Stomach (tissue), 9 donors: Measurements from ENCODE around the gene BCL2. TPM values are rescaled to one million over a fixed set of nuclear protein-coding genes. Genes with fewer than 3 reads are reported as not detected.
A peak's percentile ranks its signal among the peaks of the same experiment; 100 is the strongest.

Source experiments
- DNase-seq, 2 donors: peaks; one replicate each; pipeline versions ENCODE4 v3.0.0 to v3.0.0-alpha.2; 2013 to 2019
- H3K27ac ChIP-seq, 5 donors: fragments of 200-600 bp in 4 of 5; sonication (generic) in 4 of 5; one replicate each; pipeline ENCODE4 v1.5.1; 2013 to 2019; ENCODE audit warnings: mild to moderate bottlenecking in 1 of 5, moderate library complexity in 1 of 5
- H3K27me3 ChIP-seq, 3 donors: fragments of 200-600 bp; sonication (generic); one replicate each; pipeline ENCODE4 v1.5.1; 2017 to 2019; ENCODE audit warnings: mixed run types in 1 of 3
- H3K36me3 ChIP-seq, 4 donors: fragments of 200-600 bp; sonication (generic); 1 replicate in 3 of 4; 2 replicates in 1 of 4; pipeline ENCODE4 v1.5.1; 2016 to 2019
- H3K4me1 ChIP-seq, 4 donors: fragments of 200-600 bp; sonication (generic); one replicate each; pipeline ENCODE4 v1.5.1; 2016 to 2019
- H3K4me3 ChIP-seq, 4 donors: fragments of 200-600 bp; sonication (generic) in 3 of 4; one replicate each; pipeline ENCODE4 v1.5.1; 2016 to 2019; ENCODE audit warnings: mild to moderate bottlenecking in 1 of 4
- H3K9me3 ChIP-seq, 4 donors: fragments of 200-600 bp; sonication (generic); one replicate each; pipeline ENCODE4 v1.5.1; 2016 to 2019
- EP300 ChIP-seq: sonication (generic); formaldehyde crosslinking; IDR thresholded peaks from one replicate; pipeline ENCODE4 v1.6.1; 2017; ENCODE audit warnings: antibody characterized with exemption
- POLR2A ChIP-seq, 4 donors: fragments of 450-650 bp; IDR thresholded peaks; one replicate each; pipeline ENCODE4 v1.6.1; 2016; ENCODE audit warnings: antibody characterized with exemption in 4 of 4, control low read depth in 2 of 4, mild to moderate bottlenecking in 1 of 4, moderate library complexity in 1 of 4
- POLR2AphosphoS5 ChIP-seq, 3 donors: sonication (generic); formaldehyde crosslinking; IDR thresholded peaks; one replicate each; pipeline ENCODE4 v1.6.1; 2016; ENCODE audit warnings: antibody characterized with exemption in 3 of 3
- WGBS, 5 donors: extraction: QIAGEN DNeasy Blood & Tissue Kit in 3 of 5; methylation state at CpG; one replicate each; pipeline versions ENCODE4 v1.1.5 to v1.1.7; 2013 to 2018; 5-methylcytosine and 5-hydroxymethylcytosine counted together
- intact Hi-C: fragments of 100-400 bp; cut with DNase I; formaldehyde crosslinking; loops from one replicate; pipeline ENCODE4 v1.15.1; 2023; ENCODE audit warnings: low total_unique reads
- polyA plus RNA-seq, 3 donors: library from polyadenylated mRNA; stranded (reverse); fragments of 200-250 nt; gene quantifications; one replicate each; pipeline ENCODE4 v1.2.3, GENCODE V29; 2013
- total RNA-seq, 5 donors: library from RNA; depleted of rRNA; stranded (reverse); fragments of >200 nt; gene quantifications; one replicate each; pipeline versions ENCODE4 v1.1.0 to v1.2.3, GENCODE V29; 2014 to 2016
- TF ChIP-seq, protein P1 (sequence below), 7 experiments: fragments of 450-650 bp in 4 of 7; fragments of 200-600 bp in 3 of 7; sonication (generic) in 3 of 7; IDR thresholded peaks; one replicate each; pipeline ENCODE4 v1.5.1; 2016 to 2019; ENCODE audit warnings: antibody characterized with exemption in 7 of 7, control low read depth in 2 of 7, mild to moderate bottlenecking in 1 of 7
- donor health status: healthy with polysubstance abuse.
- donor health status: Bipolar disorder and iron deficiency.
- donor health status: healthy.

BCL2 gene
- total and polyA plus RNA-seq, 8 donors = 1.5 to 53.9 (median 6.0) TPM

DNA sequence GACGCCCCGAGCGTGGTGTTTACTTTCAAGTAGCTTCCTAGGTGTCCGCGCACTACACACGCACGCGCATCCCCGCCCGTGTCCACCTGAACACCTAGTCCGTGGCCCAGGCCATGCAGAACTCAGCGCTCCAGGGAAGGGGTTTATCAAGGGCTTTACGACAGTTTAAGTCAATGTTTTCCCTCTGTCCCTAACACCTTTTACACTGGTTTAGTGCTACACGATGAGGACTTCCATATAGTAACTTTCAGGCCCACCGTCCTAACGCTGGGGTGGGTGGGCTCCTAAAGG lies 1.4 kb upstream of the BCL2 start:
- H3K27ac ChIP-seq = peak overlapping the region; percentile 56 to 92 (median 74)
- DNase-seq = peak in 1 of 2 donors; percentile 31

DNA sequence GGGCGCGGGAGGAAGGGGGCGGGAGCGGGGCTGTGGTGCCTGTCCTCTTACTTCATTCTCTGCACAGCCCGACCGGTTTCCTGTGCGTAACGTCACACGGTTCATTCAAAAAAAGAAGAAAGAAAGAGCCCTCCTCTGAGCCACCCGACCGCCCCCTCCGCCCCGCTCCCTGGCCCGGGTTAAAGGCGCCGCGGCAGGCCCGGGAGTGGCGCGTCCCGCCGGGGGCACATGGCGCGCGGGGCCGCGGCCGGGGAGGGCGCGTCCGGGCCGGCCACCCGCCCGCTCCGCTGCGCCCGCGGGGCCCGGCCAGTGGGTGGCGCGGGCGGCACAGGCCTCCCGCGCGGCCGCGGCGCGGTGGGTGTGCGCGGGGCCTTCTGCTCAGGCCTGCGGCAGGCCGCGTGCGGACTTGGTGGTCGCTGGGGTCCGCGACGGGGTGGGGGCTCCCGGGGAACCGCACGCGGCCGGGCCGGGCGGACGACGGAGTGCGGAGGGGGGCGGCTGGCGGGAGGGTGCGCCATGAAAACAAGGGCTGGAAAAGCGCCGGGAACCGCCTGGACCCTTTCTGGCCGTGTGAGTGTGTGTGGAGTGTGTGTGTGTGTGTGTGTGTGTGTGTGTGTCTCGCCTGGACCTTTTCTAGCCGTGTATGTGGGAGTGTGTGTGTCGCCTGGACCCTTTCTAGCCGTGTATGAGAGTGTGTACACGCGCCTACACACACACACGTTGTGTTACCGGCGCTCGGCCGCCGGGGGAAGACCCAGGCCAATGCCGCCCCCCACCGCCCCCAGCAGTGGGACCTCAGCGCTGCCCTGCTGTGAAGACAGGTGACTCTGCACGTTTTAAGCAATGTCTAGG lies 780 bp upstream of the BCL2 start:
- H3K27me3 ChIP-seq = peaks cover 0 to 22% (median 9%) of the 10 kb centered on the region in 3 donors
- H3K4me3 ChIP-seq = peak overlapping the region; percentile 68 to 85 (median 70)
- H3K36me3 ChIP-seq = no peaks in the 10 kb centered on the region
- peak; percentile 75 to 95 for DNase-seq
- no peaks in the 10 kb centered on the region for H3K9me3 ChIP-seq
- TF ChIP-seq POLR2AphosphoS5 (IDR thresholded peaks at IDR 0.05) = no peak
- no peak for TF ChIP-seq POLR2A (IDR thresholded peaks at IDR 0.05)
- no peak for TF ChIP-seq EP300
- TF ChIP-seq, protein P1, sequence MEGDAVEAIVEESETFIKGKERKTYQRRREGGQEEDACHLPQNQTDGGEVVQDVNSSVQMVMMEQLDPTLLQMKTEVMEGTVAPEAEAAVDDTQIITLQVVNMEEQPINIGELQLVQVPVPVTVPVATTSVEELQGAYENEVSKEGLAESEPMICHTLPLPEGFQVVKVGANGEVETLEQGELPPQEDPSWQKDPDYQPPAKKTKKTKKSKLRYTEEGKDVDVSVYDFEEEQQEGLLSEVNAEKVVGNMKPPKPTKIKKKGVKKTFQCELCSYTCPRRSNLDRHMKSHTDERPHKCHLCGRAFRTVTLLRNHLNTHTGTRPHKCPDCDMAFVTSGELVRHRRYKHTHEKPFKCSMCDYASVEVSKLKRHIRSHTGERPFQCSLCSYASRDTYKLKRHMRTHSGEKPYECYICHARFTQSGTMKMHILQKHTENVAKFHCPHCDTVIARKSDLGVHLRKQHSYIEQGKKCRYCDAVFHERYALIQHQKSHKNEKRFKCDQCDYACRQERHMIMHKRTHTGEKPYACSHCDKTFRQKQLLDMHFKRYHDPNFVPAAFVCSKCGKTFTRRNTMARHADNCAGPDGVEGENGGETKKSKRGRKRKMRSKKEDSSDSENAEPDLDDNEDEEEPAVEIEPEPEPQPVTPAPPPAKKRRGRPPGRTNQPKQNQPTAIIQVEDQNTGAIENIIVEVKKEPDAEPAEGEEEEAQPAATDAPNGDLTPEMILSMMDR (IDR thresholded peaks at IDR 0.05) = no peak
- intact Hi-C loops = loop anchor here (5.0 kb wide), 1 partner anchor 303 kb away; no protein-coding TSS in a partner anchor
- peak overlapping the region; percentile 56 to 92 (median 74) for H3K27ac ChIP-seq
- 0 to 2% (median 1%) methylated on average over 24 to 90 of the region's 92 CpGs for WGBS, 5 donors
- peaks cover 6 to 54% (median 43%) of the 10 kb centered on the region in 4 donors for H3K4me1 ChIP-seq

More for the DNA sequence above, 1.4 kb upstream of the BCL2 start:
- 22 to 39% (median 28%) methylated on average over 5 to 16 of the region's 16 CpGs for WGBS, 5 donors
- Histone ChIP-seq H3K9me3 (no peaks in the 10 kb centered on the region), H3K27me3 (peaks cover 0 to 22% (median 9%) of the 10 kb centered on the region in 3 donors), H3K4me3 (peak overlapping the region; percentile 68 to 85 (median 70)), H3K36me3 (no peaks in the 10 kb centered on the region), H3K4me1 (peaks cover 6 to 49% (median 40%) of the 10 kb centered on the region in 4 donors)
- TF ChIP-seq POLR2AphosphoS5 (IDR thresholded peaks at IDR 0.05) = no peak
- no peak for TF ChIP-seq EP300
- no peak for TF ChIP-seq POLR2A (IDR thresholded peaks at IDR 0.05)
- TF ChIP-seq, protein P1 (IDR thresholded peaks at IDR 0.05) = no peak
- intact Hi-C loops = loop anchor here (5.0 kb wide), 1 partner anchor 304 kb away; no protein-coding TSS in a partner anchor

DNA sequence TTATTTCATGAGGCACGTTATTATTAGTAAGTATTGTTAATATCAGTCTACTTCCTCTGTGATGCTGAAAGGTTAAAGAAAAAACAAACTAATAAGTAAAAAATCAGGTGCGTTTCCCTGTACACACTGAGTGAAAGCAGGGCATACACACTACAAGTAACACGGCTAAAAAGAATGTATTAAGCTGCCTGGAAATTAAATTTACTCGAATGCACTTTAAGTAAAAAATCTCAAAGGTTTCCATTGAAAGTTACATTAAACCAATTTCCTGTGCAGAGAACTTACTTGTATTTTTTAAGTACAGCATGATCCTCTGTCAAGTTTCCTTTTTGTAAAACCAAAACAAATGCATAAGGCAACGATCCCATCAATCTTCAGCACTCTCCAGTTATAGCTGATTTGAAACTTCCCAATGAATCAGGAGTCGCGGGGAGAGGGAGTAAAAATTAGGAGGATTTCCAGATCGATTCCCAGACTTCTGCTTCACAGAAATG lies 633 bp downstream of the BCL2 start:
- peaks cover 6 to 68% (median 50%) of the 10 kb centered on the region in 4 donors for H3K4me1 ChIP-seq
- intact Hi-C loops = no loop called here
- WGBS, 5 donors = 0 to 2% (median 1%) methylated on average over 8 of the region's 8 CpGs
- no peaks in the 10 kb centered on the region for H3K36me3 ChIP-seq
- peak overlapping the region in 4 of 5 donors; percentile 80 to 92 (median 86) for H3K27ac ChIP-seq
- no peaks in the 10 kb centered on the region for H3K9me3 ChIP-seq
- peak overlapping the region; percentile 68 to 85 (median 70) for H3K4me3 ChIP-seq
- no peak for DNase-seq
- TF ChIP-seq POLR2AphosphoS5 (IDR thresholded peaks at IDR 0.05) (no peak), EP300 (no peak), POLR2A (IDR thresholded peaks at IDR 0.05) (no peak)
- TF ChIP-seq, protein P1 (IDR thresholded peaks at IDR 0.05) = no peak
- H3K27me3 ChIP-seq = peaks cover 0 to 22% (median 9%) of the 10 kb centered on the region in 3 donors

DNA sequence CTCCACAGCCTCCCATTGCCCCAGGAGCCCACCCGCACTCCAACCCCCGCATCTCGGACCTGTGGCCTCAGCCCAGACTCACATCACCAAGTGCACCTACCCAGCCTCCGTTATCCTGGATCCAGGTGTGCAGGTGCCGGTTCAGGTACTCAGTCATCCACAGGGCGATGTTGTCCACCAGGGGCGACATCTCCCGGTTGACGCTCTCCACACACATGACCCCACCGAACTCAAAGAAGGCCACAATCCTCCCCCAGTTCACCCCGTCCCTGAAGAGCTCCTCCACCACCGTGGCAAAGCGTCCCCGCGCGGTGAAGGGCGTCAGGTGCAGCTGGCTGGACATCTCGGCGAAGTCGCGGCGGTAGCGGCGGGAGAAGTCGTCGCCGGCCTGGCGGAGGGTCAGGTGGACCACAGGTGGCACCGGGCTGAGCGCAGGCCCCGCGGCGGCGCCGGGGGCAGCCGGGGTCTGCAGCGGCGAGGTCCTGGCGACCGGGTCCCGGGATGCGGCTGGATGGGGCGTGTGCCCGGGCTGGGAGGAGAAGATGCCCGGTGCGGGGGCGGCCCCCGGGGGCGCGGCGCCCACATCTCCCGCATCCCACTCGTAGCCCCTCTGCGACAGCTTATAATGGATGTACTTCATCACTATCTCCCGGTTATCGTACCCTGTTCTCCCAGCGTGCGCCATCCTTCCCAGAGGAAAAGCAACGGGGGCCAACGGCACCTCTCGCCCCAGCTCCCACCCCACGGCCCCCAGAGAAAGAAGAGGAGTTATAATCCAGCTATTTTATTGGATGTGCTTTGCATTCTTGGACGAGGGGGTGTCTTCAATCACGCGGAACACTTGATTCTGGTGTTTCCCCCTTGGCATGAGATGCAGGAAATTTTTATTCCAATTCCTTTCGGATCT lies 1.3 kb downstream of the BCL2 start:
- WGBS, 5 donors = 4 to 9% (median 7%) methylated on average over 25 to 66 of the region's 66 CpGs

More for the DNA sequence above, 1.3 kb downstream of the BCL2 start:
- Histone ChIP-seq H3K27ac (peak overlapping the region; percentile 5 to 92 (median 85)), H3K36me3 (no peaks in the 10 kb centered on the region), H3K27me3 (peaks cover 0 to 22% (median 9%) of the 10 kb centered on the region in 3 donors), H3K4me1 (peaks cover 6 to 73% (median 51%) of the 10 kb centered on the region in 4 donors), H3K4me3 (peak overlapping the region; percentile 68 to 85 (median 70)), H3K9me3 (no peaks in the 10 kb centered on the region)
- DNase-seq = peak; percentile 63 to 87
- intact Hi-C loops = no loop called here
- TF ChIP-seq POLR2AphosphoS5 (IDR thresholded peaks at IDR 0.05) (peak in 2 of 3 donors; percentile 25 to 26), POLR2A (IDR thresholded peaks at IDR 0.05) (no peak), EP300 (no peak)
- TF ChIP-seq, protein P1 (IDR thresholded peaks at IDR 0.05) = peak in 5 of 7 experiments; percentile 43 to 59 (median 57)
